Measurements from ENCODE around the gene SORCS2.

Gene SORCS2

GRCh38 chr4:7540206-7540605 is 347.9 kb downstream of the SORCS2 start:
- 0 out of 2 replicates have a peak, but pooled peaks cover 2% of the 10 kb centered on the region for H3K9me3 ChIP-seq (ENCODE audit: insufficient read depth, low read depth, low read length)

GRCh38 chr4:7540654-7541413 is 348.5 kb downstream of the SORCS2 start:
- Histone ChIP-seq H3K27ac (ENCODE audit: low read depth, low read length) (no peak overlapping the region), H3K36me3 (ENCODE audit: insufficient read depth, low read length) (no peaks in the 10 kb centered on the region), H3K9ac (ENCODE audit: low read depth, low read length) (no peak overlapping the region), H3K9me3 (ENCODE audit: insufficient read depth, low read depth, low read length) (0 out of 2 replicates have a peak, but pooled peaks cover 2% of the 10 kb centered on the region), H3K4me3 (ENCODE audit: low read length) (no peak overlapping the region), H3K27me3 (ENCODE audit: insufficient read depth, low read length) (no peaks in the 10 kb centered on the region), H3K4me1 (ENCODE audit: insufficient read depth, low read length) (no peaks in the 10 kb centered on the region)
- 96% methylated on average over 17 of the region's 17 CpGs for WGBS

More at GRCh38 chr4:7540206-7540605, 347.9 kb downstream of the SORCS2 start:
- 91% methylated on average over 12 of the region's 12 CpGs for WGBS
- Histone ChIP-seq H3K9ac (ENCODE audit: low read depth, low read length) (no peak overlapping the region), H3K36me3 (ENCODE audit: insufficient read depth, low read length) (no peaks in the 10 kb centered on the region), H3K27ac (ENCODE audit: low read depth, low read length) (no peak overlapping the region), H3K4me3 (ENCODE audit: low read length) (no peak overlapping the region), H3K27me3 (ENCODE audit: insufficient read depth, low read length) (no peaks in the 10 kb centered on the region), H3K4me1 (ENCODE audit: insufficient read depth, low read length) (no peaks in the 10 kb centered on the region)

- no peaks in the 10 kb centered on the region for H3K4me1 ChIP-seq (ENCODE audit: insufficient read depth, low read length)
- H3K27me3 ChIP-seq (ENCODE audit: insufficient read depth, low read length) = no peaks in the 10 kb centered on the region
- 0 out of 2 replicates have a peak, but pooled peaks cover 2% of the 10 kb centered on the region for H3K9me3 ChIP-seq (ENCODE audit: insufficient read depth, low read depth, low read length)
- no peak overlapping the region for H3K4me3 ChIP-seq (ENCODE audit: low read length)
- no peak overlapping the region for H3K9ac ChIP-seq (ENCODE audit: low read depth, low read length)
- H3K27ac ChIP-seq (ENCODE audit: low read depth, low read length) = no peak overlapping the region
- H3K36me3 ChIP-seq (ENCODE audit: insufficient read depth, low read length) = no peaks in the 10 kb centered on the region
- 95% methylated on average over 8 of the region's 8 CpGs for WGBS
Measured at GRCh38 chr4:7541414-7541810, 349.1 kb downstream of the SORCS2 start.

- Histone ChIP-seq H3K4me3 (ENCODE audit: low read length) (no peak overlapping the region), H3K27ac (ENCODE audit: low read depth, low read length) (no peak overlapping the region), H3K9me3 (ENCODE audit: insufficient read depth, low read depth, low read length) (0 out of 2 replicates have a peak, but pooled peaks cover 2% of the 10 kb centered on the region), H3K9ac (ENCODE audit: low read depth, low read length) (no peak overlapping the region), H3K4me1 (ENCODE audit: insufficient read depth, low read length) (no peaks in the 10 kb centered on the region), H3K36me3 (ENCODE audit: insufficient read depth, low read length) (no peaks in the 10 kb centered on the region), H3K27me3 (ENCODE audit: insufficient read depth, low read length) (no peaks in the 10 kb centered on the region)
- WGBS = 87% methylated on average over 4 of the region's 4 CpGs
Measured at GRCh38 chr4:7542781-7543180, 350.4 kb downstream of the SORCS2 start.

GRCh38 chr4:7546152-7546808 is 353.9 kb downstream of the SORCS2 start:
- no peaks in the 10 kb centered on the region for H3K4me1 ChIP-seq (ENCODE audit: insufficient read depth, low read length)
- no peaks in the 10 kb centered on the region for H3K9me3 ChIP-seq (ENCODE audit: insufficient read depth, low read depth, low read length)
- H3K27ac ChIP-seq (ENCODE audit: low read depth, low read length) = no peak overlapping the region
- 89% methylated on average over 18 of the region's 18 CpGs for WGBS
- no peak overlapping the region for H3K9ac ChIP-seq (ENCODE audit: low read depth, low read length)
- H3K27me3 ChIP-seq (ENCODE audit: insufficient read depth, low read length) = no peaks in the 10 kb centered on the region
- H3K4me3 ChIP-seq (ENCODE audit: low read length) = no peak overlapping the region
- H3K36me3 ChIP-seq (ENCODE audit: insufficient read depth, low read length) = no peaks in the 10 kb centered on the region

- H3K9me3 ChIP-seq (ENCODE audit: insufficient read depth, low read depth, low read length) = no peaks in the 10 kb centered on the region
- no peaks in the 10 kb centered on the region for H3K36me3 ChIP-seq (ENCODE audit: insufficient read depth, low read length)
- 85% methylated on average over 4 of the region's 4 CpGs for WGBS
- no peaks in the 10 kb centered on the region for H3K27me3 ChIP-seq (ENCODE audit: insufficient read depth, low read length)
- H3K4me1 ChIP-seq (ENCODE audit: insufficient read depth, low read length) = no peaks in the 10 kb centered on the region
- H3K4me3 ChIP-seq (ENCODE audit: low read length) = no peak overlapping the region
- no peak overlapping the region for H3K9ac ChIP-seq (ENCODE audit: low read depth, low read length)
- H3K27ac ChIP-seq (ENCODE audit: low read depth, low read length) = no peak overlapping the region
Measured at GRCh38 chr4:7546809-7547367, 354.6 kb downstream of the SORCS2 start.

- no peaks in the 10 kb centered on the region for H3K27me3 ChIP-seq (ENCODE audit: insufficient read depth, low read length)
- H3K9ac ChIP-seq (ENCODE audit: low read depth, low read length) = no peak overlapping the region
- WGBS = 84% methylated on average over 10 of the region's 10 CpGs
- H3K27ac ChIP-seq (ENCODE audit: low read depth, low read length) = no peak overlapping the region
- no peaks in the 10 kb centered on the region for H3K4me1 ChIP-seq (ENCODE audit: insufficient read depth, low read length)
- no peak overlapping the region for H3K4me3 ChIP-seq (ENCODE audit: low read length)
- H3K36me3 ChIP-seq (ENCODE audit: insufficient read depth, low read length) = no peaks in the 10 kb centered on the region
- 0 out of 2 replicates have a peak, but pooled peaks cover 2% of the 10 kb centered on the region for H3K9me3 ChIP-seq (ENCODE audit: insufficient read depth, low read depth, low read length)
Measured at GRCh38 chr4:7547368-7548040, 355.2 kb downstream of the SORCS2 start.

- H3K4me3 ChIP-seq (ENCODE audit: low read length) = no peak overlapping the region
- H3K27me3 ChIP-seq (ENCODE audit: insufficient read depth, low read length) = no peaks in the 10 kb centered on the region
- no peak overlapping the region for H3K27ac ChIP-seq (ENCODE audit: low read depth, low read length)
- H3K9me3 ChIP-seq (ENCODE audit: insufficient read depth, low read depth, low read length) = peaks cover 20% of the 10 kb centered on the region; the same call in 1 of the 2 replicates
- WGBS = 87% methylated on average over 7 of the region's 7 CpGs
- H3K36me3 ChIP-seq (ENCODE audit: insufficient read depth, low read length) = no peaks in the 10 kb centered on the region
- no peaks in the 10 kb centered on the region for H3K4me1 ChIP-seq (ENCODE audit: insufficient read depth, low read length)
- H3K9ac ChIP-seq (ENCODE audit: low read depth, low read length) = no peak overlapping the region
Measured at GRCh38 chr4:7549866-7550265, 357.5 kb downstream of the SORCS2 start.

- Histone ChIP-seq H3K27ac (ENCODE audit: low read depth, low read length) (no peak overlapping the region), H3K4me1 (ENCODE audit: insufficient read depth, low read length) (no peaks in the 10 kb centered on the region), H3K27me3 (ENCODE audit: insufficient read depth, low read length) (no peaks in the 10 kb centered on the region), H3K9me3 (ENCODE audit: insufficient read depth, low read depth, low read length) (peaks cover 20% of the 10 kb centered on the region; the same call in 1 of the 2 replicates), H3K36me3 (ENCODE audit: insufficient read depth, low read length) (no peaks in the 10 kb centered on the region), H3K4me3 (ENCODE audit: low read length) (no peak overlapping the region), H3K9ac (ENCODE audit: low read depth, low read length) (no peak overlapping the region)
- 82% methylated on average over 3 of the region's 3 CpGs for WGBS
Measured at GRCh38 chr4:7552466-7552865, 360.1 kb downstream of the SORCS2 start.

GRCh38 chr4:7553280-7553679 is 360.9 kb downstream of the SORCS2 start:
- Histone ChIP-seq H3K27me3 (ENCODE audit: insufficient read depth, low read length) (no peaks in the 10 kb centered on the region), H3K36me3 (ENCODE audit: insufficient read depth, low read length) (no peaks in the 10 kb centered on the region), H3K4me3 (ENCODE audit: low read length) (no peak overlapping the region), H3K9ac (ENCODE audit: low read depth, low read length) (no peak overlapping the region), H3K27ac (ENCODE audit: low read depth, low read length) (no peak overlapping the region), H3K9me3 (ENCODE audit: insufficient read depth, low read depth, low read length) (peaks cover 20% of the 10 kb centered on the region; the same call in 1 of the 2 replicates), H3K4me1 (ENCODE audit: insufficient read depth, low read length) (no peaks in the 10 kb centered on the region)
- 81% methylated on average over 1 of the region's 1 CpG for WGBS

GRCh38 chr4:7554905-7555304 is 362.6 kb downstream of the SORCS2 start:
- H3K27me3 ChIP-seq (ENCODE audit: insufficient read depth, low read length) = no peaks in the 10 kb centered on the region
- no peaks in the 10 kb centered on the region for H3K36me3 ChIP-seq (ENCODE audit: insufficient read depth, low read length)
- H3K9me3 ChIP-seq (ENCODE audit: insufficient read depth, low read depth, low read length) = peaks cover 20% of the 10 kb centered on the region; the same call in 1 of the 2 replicates
- 83% methylated on average over 3 of the region's 3 CpGs for WGBS
- H3K4me1 ChIP-seq (ENCODE audit: insufficient read depth, low read length) = no peaks in the 10 kb centered on the region
- H3K9ac ChIP-seq (ENCODE audit: low read depth, low read length) = no peak overlapping the region
- no peak overlapping the region for H3K27ac ChIP-seq (ENCODE audit: low read depth, low read length)
- H3K4me3 ChIP-seq (ENCODE audit: low read length) = no peak overlapping the region

Data from HUES64 (cell line).